Measurements from ENCODE around the gene PRSS35. TPM values are rescaled to one million over a fixed set of nuclear protein-coding genes. Genes with fewer than 3 reads are reported as not detected.
"Not testable (repeated sequence)": the region's sequence is repeated elsewhere in the genome, so short reads cannot be mapped to it uniquely, and the experiment has no call there.

The PRSS35 gene, protein sequence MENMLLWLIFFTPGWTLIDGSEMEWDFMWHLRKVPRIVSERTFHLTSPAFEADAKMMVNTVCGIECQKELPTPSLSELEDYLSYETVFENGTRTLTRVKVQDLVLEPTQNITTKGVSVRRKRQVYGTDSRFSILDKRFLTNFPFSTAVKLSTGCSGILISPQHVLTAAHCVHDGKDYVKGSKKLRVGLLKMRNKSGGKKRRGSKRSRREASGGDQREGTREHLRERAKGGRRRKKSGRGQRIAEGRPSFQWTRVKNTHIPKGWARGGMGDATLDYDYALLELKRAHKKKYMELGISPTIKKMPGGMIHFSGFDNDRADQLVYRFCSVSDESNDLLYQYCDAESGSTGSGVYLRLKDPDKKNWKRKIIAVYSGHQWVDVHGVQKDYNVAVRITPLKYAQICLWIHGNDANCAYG
- 0.26 TPM for total RNA-seq
- long read RNA-seq, result 0 reads

- DNase-seq (ENCODE audit: low spot score), result no peak
Observed at GRCh38 chr6:83511901-83512681, at the start of gene PRSS35. TSS of gene PRSS35 (plus strand) at chr6:83512534. CDS start at chr6:83523442, 10,908 bp downstream.

DNA sequence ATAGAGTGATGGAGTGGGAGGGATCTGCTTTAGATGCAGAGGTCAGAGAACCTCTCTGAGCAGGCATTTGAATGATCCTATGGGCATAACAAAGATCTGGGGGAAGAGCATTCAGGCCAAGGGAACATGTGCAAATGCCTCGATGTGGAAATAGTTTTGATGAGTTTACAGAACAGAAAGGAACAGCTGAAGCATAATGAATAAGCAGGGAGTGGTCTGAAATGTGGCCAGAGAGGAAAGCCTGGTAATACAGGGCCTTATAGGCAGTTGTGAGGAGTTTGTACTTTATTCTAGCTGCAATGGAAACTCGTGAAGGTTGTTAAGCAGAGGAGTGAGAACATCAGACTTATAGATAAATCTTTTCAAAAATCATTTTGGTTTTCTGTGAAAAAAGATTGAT is 48.4 kb upstream of the PRSS35 start:
- DNase-seq (ENCODE audit: low spot score), result no peak

DNA sequence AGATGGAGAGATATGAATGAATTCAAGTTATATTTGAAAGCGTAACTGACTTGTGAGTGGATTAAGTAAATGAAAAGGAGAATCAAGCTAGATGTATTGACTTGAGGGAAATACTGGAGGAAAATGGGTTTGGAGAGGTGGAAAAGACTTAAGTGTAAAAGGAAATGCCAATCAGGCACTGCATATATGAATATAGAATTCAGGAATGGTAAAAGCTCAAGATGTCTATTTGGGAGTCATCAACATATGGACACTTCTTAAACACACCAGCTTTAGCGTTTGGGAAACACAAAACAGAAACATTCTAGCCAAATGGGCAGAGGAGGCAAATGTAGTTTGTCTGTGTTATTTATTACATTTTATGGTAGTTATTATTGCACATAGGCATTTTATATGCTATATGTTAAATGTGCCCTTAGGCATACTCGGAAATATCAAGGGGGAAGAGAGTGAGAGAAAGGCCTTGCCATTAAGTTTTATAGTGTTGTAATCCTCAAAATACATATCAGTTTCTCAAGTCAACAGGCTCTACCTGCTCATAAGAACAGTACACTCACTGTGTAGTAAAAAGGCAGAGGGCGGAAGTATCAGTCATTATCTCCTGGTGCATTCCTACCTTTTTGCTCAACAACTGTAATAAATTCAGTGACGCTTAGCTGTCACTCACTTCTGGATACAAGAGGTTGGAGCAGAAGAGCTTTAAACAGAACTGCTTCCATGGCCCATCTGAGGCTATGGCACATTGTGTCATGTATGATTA is 47.8 kb upstream of the PRSS35 start:
- DNase-seq (ENCODE audit: low spot score), result no peak

DNA sequence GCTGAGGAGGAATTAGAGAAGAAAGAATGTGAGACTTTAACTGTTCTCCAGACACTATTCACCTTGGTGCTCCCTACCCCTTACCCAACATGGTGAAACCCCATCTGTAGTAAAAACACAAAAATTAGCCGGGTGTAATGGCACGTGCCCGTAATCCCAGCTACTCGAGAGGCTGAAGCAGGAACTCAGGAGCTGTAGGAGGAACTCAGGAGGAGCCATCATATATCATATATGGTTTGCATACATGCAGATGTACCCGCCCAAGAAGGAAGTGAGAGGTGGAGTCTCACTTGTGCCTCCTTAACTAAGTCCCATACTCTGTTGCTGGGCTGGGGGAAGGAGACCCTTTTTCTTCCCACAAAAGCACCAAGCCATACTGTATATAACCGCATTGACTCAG is 46.0 kb upstream of the PRSS35 start:
- DNase-seq (ENCODE audit: low spot score), result no peak

GRCh38 chr6:83467620-83468036 is 44.7 kb upstream of the PRSS35 start:
- DNase-seq (ENCODE audit: low spot score), result no peak

- no peak for DNase-seq (ENCODE audit: low spot score)
Observed at GRCh38 chr6:83470001-83470400, 42.3 kb upstream of the PRSS35 start.

GRCh38 chr6:83470587-83470986 is 41.7 kb upstream of the PRSS35 start:
- no peak for DNase-seq (ENCODE audit: low spot score)

DNA sequence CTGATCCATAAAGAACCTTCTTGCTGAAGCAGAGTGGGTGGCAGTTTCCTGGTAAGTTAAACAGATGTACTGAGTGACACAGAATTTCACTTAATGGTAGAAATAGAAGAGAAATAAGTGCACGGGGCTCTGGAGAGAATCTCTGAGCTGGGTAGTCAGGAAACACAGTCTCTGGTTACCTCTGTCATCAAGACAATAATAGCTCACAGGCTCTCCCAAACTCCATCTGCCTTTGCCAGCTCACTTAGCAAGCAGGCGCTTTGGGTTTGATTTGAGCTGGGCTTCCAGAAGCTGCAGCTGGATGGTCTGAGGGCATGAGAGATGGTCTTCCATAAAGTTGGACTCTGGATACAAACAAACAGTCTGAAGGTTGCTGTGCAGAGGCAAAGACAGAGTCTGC is 39.6 kb upstream of the PRSS35 start:
- no peak for DNase-seq (ENCODE audit: low spot score)

DNA sequence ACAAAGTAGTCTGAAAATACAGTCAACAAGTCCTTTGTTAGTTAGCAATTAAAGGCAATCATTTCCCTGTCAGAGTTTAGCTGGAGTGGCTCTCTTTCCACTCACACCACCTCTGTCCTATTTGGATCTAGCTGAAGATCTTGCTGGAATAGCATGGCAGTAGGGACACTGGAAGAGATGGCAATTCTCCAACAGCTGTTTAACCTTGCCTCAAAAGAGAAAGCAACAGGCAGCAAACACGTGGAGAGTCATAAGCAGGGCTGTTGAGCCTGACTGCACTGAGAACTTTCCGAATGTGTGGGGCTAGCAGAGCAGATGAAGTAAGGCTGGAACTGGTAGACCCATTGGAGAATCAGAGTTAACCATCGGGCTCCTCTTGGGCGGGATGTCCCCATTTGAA is 38.0 kb upstream of the PRSS35 start:
- no peak for DNase-seq (ENCODE audit: low spot score)

DNA sequence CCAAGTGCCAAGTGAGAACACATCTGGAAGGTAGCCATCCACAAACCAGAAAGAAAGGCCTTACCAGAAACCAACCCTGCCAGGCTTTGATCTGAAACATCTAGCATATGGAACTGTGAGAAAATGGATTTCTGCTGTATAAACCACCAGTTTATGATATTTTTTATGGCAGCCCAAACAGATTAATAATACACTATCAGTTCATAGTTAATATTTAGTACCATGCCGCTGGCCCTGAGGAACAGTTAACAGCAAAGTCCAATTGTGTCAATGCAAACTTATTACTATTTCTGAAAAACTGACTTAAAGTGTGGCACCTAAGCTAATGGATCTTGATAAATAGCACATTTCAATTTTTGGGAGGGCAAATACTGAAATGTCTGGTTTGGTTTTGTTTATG is 35.4 kb upstream of the PRSS35 start:
- no peak for DNase-seq (ENCODE audit: low spot score)

DNA sequence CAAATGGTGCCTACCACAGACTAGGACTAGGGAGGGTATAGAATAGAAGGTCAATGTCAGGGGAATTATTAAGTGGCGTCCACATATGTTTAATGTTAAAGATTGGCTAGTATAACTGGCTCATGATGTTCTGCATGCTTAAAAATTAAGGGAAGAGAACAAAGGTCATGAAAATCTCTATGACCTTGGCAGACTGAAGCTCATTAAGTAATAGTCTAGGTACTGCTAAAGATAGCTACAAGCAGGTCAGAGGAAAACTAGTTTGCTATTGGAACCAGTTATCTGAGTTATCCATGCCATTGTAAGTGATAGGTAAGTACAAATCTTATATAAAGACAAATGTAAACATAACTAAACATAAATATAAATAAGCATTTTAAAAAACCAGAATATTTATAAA is 32.9 kb upstream of the PRSS35 start:
- no peak for DNase-seq (ENCODE audit: low spot score)

- DNase-seq (ENCODE audit: low spot score), result no peak
Observed at GRCh38 chr6:83480470-83480869, 31.9 kb upstream of the PRSS35 start.

DNA sequence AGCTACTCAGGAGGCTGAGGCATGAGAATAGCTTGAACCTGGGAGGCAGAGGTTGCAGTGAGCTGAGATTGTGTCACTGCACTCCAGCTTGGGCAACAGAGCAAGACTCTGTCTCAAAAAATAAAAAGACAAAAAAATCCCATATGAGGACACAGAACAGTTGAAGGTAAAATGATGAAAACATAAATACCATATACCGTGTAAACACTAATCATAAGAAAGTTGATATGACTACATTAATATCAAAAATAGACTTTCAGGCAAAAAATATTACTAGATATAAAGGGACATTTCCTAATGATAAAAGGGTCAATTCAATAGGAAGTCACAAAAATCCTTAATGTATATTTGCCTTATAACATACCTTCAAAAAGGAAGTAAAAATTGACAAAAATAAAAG is 30.4 kb upstream of the PRSS35 start:
- not testable (repeated sequence) for DNase-seq (ENCODE audit: low spot score)

- DNase-seq (ENCODE audit: low spot score), result no peak
Observed at GRCh38 chr6:83488448-83488847, 23.9 kb upstream of the PRSS35 start.

GRCh38 chr6:83488861-83489260 is 23.5 kb upstream of the PRSS35 start:
- no peak for DNase-seq (ENCODE audit: low spot score)

DNA sequence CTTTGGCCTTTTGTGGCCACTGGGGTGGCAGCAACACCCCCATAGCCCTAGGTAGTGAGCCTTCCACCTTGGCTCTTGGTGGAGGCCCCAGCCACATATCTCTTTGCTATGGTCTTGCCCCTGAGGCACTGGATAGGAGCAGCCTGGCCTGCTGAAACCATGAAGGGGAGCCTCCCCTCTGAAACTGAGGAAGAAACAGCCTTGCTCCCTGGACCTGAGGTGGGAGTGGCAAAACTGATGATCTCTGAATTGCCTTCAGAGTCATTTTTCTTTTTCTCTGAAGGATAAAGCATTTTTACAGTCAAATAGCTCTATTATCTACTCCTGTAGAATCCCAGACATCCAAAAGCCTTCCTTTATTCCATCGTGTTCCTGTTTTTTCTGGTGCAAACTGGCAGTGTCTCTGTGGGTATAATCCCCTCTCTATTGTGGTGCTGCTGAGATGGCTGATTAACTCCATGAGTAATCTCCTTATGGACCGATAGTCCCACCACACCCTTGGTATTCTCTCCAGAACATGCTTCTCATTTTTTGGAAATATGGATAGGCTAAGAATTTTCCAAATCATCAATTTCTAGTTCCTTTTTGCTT is 22.0 kb upstream of the PRSS35 start:
- no peak for DNase-seq (ENCODE audit: low spot score)

GRCh38 chr6:83505356-83505755 is 7.0 kb upstream of the PRSS35 start:
- no peak for DNase-seq (ENCODE audit: low spot score)

- no peak for DNase-seq (ENCODE audit: low spot score)
Observed at GRCh38 chr6:83509441-83509840, 2.9 kb upstream of the PRSS35 start.

- no peak for DNase-seq (ENCODE audit: low spot score)
Observed at GRCh38 chr6:83510791-83511190, 1.5 kb upstream of the PRSS35 start.

DNA sequence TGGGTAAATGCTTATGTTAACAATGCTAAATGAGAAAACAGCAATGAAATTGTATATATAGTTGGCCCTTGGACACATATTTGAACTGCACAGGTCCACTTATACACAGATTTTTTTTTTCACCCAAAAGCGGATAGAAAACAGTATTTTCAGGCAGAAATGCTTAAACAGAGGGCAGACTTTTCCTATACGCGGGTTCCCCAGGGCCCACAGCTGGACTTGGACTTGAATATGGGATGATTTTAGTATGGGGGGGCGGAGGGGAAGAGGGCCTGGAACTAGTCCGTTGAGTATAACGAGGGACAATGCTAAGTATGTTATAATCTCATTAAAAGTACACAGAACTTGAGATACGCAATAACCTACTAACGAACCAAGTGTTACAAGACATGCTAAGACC is 1.1 kb upstream of the PRSS35 start:
- no peak for DNase-seq (ENCODE audit: low spot score)

DNA sequence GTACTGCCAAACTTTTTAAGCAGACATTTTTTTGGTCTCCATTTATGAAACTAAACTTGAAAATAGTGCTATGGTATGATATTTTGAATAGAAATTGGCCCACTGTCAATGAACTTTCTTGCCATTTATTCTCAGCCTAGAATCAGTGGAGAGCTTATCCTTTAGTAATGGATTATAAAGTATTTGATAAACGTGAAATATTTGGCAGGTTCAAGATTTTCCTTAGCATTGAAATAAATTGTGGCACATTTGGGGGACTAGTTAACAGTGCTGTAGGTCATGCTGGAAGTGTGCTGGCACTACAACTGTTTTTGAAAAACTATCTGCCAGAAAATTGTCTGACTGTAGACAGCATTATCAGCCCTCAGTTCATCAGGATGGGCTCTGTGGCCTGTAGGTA is 2.1 kb downstream of the PRSS35 start:
- no peak for DNase-seq (ENCODE audit: low spot score)

All from mesenteric fat pad (tissue), 1 donor.